Nephron (organoid): ENCODE data around the gene KLK10.

Experiments used
- H3K27ac Mint-ChIP-seq, 3 experiments: 2 replicates each; pipeline ENCODE4 v1.8.0; 2020; ENCODE audit warnings: mixed read lengths in 3 of 3, mild to moderate bottlenecking in 2 of 3, moderate library complexity in 1 of 3
- H3K27me3 Mint-ChIP-seq: 2 replicates; pipeline ENCODE4 v1.8.0; 2021; ENCODE audit warnings: low read depth, mild to moderate bottlenecking, moderate library complexity, mixed read lengths
- H3K36me3 Mint-ChIP-seq: 2 replicates; pipeline ENCODE4 v1.8.0; 2020; ENCODE audit warnings: low read depth, mixed read lengths
- H3K4me1 Mint-ChIP-seq: 2 replicates; pipeline ENCODE4 v1.8.0; 2020; ENCODE audit warnings: mixed read lengths
- H3K4me3 Mint-ChIP-seq, 3 experiments: 2 replicates each; pipeline ENCODE4 v1.8.0; 2020; ENCODE audit warnings: mild to moderate bottlenecking in 3 of 3, mixed read lengths in 3 of 3, moderate library complexity in 2 of 3
- H3K9me3 Mint-ChIP-seq: 2 replicates; pipeline ENCODE4 v1.8.0; 2020; ENCODE audit warnings: mixed read lengths
- TF ChIP-seq, protein P1 (sequence below), 3 experiments: fragments of 200-600 bp; sonication (generic); IDR thresholded peaks; one replicate each; pipeline ENCODE4 v1.5.0; 2021; ENCODE audit warnings: antibody characterized with exemption in 3 of 3; ENCODE audit not compliant: unreplicated experiment in 3 of 3

KLK10 gene

DNA sequence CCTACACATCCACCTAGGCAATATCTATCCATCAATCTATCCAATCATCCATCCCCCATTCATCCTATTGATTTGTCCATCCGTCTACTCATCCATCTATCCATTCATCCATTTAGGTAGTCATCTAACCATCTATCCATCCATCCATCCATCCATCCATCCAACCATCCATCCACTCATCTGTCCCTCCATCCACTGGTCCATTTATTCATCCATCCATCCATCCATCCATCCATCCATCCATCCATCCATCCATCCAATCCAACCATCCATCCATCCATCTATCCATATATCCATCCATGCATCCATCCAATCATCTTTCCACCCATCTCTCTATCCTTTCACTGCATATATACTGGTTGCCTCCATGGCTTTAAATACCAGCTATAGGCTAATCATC lies 41.5 kb upstream of the KLK10 start:
- no peaks in the 10 kb centered on the region for H3K4me1 Mint-ChIP-seq
- H3K4me3 Mint-ChIP-seq: no peak overlapping the region
- TF ChIP-seq, protein P1, sequence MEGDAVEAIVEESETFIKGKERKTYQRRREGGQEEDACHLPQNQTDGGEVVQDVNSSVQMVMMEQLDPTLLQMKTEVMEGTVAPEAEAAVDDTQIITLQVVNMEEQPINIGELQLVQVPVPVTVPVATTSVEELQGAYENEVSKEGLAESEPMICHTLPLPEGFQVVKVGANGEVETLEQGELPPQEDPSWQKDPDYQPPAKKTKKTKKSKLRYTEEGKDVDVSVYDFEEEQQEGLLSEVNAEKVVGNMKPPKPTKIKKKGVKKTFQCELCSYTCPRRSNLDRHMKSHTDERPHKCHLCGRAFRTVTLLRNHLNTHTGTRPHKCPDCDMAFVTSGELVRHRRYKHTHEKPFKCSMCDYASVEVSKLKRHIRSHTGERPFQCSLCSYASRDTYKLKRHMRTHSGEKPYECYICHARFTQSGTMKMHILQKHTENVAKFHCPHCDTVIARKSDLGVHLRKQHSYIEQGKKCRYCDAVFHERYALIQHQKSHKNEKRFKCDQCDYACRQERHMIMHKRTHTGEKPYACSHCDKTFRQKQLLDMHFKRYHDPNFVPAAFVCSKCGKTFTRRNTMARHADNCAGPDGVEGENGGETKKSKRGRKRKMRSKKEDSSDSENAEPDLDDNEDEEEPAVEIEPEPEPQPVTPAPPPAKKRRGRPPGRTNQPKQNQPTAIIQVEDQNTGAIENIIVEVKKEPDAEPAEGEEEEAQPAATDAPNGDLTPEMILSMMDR (IDR thresholded peaks at IDR 0.05; ENCODE audit: unreplicated experiment in 3 of 3): no peak
- no peaks in the 10 kb centered on the region for H3K9me3 Mint-ChIP-seq
- H3K27me3 Mint-ChIP-seq: peaks cover 37% of the 10 kb centered on the region
- H3K36me3 Mint-ChIP-seq: no peaks in the 10 kb centered on the region
- no peak overlapping the region for H3K27ac Mint-ChIP-seq

DNA sequence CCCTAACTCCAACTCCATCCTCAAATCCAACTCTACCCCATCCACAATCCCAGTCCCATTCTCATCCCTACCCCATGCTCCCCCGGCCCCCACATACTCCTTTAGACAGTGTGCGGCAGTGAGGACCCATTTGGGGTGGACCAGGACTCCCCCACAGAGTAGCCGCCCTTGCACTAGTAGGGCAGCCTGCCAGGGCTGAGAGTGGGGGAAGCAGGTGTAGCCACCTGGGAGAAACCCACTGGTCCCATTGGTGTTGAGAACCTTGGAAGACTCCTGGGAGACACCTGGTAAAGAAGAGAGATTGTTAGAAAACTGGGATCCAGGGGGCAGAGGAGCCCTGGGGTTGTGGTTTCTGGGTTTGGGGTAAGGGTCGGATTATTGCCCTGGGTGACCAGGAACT lies 40.8 kb upstream of the KLK10 start:
- Mint-ChIP-seq H3K4me1 (no peaks in the 10 kb centered on the region), H3K9me3 (no peaks in the 10 kb centered on the region), H3K27ac (no peak overlapping the region), H3K36me3 (no peaks in the 10 kb centered on the region), H3K27me3 (peaks cover 33% of the 10 kb centered on the region), H3K4me3 (no peak overlapping the region)
- TF ChIP-seq, protein P1 (IDR thresholded peaks at IDR 0.05; ENCODE audit: unreplicated experiment in 3 of 3): no peak

DNA sequence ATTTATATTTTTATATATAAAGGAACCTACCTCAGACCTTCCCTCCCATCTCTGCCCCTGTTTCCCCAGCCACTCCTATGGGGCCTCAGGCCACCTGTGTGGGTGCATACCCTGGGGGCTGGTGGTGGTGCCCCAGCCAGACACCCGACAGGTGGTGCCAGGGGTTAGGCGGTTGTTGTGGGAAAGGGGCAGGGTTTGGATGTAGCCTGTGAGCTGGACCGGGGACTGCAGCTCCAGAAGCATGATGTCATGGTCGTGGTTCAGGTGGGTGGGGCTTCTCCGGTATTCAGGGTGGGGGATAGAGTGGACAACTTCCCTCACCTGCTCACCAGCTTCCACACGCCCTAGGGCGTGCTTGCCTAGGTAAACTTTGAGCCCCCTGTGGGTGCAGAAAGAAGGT lies 40.2 kb upstream of the KLK10 start:
- no peaks in the 10 kb centered on the region for H3K36me3 Mint-ChIP-seq
- H3K4me3 Mint-ChIP-seq: no peak overlapping the region

DNA sequence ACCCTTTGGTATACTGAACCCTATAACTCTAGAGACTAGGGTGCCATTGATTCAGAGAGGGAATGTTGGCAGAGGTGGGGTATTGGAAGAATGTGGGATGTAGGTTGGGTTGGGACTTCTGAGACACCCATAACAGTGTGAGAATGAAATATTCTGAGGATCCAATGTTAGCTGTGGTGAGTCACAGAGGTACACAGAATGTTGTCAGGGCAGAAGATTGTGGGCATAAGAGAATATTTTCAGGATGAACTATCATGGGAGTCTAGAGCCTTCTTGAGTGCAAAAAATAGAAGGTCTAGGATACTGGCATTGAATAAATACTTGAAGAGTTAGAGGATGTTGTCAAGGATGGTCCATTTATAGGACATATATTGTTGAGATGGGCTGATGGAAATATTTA lies 36.4 kb upstream of the KLK10 start:
- TF ChIP-seq, protein P1 (IDR thresholded peaks at IDR 0.05; ENCODE audit: unreplicated experiment in 3 of 3): no peak
- Mint-ChIP-seq H3K4me1 (no peaks in the 10 kb centered on the region), H3K27ac (no peak overlapping the region), H3K4me3 (no peak overlapping the region), H3K36me3 (no peaks in the 10 kb centered on the region), H3K9me3 (no peaks in the 10 kb centered on the region), H3K27me3 (peaks cover 42% of the 10 kb centered on the region)

More for the DNA sequence above, 40.2 kb upstream of the KLK10 start:
- H3K9me3 Mint-ChIP-seq: no peaks in the 10 kb centered on the region
- H3K4me1 Mint-ChIP-seq: no peaks in the 10 kb centered on the region
- TF ChIP-seq, protein P1 (IDR thresholded peaks at IDR 0.05; ENCODE audit: unreplicated experiment in 3 of 3): no peak
- H3K27me3 Mint-ChIP-seq: peaks cover 36% of the 10 kb centered on the region
- H3K27ac Mint-ChIP-seq: no peak overlapping the region

DNA sequence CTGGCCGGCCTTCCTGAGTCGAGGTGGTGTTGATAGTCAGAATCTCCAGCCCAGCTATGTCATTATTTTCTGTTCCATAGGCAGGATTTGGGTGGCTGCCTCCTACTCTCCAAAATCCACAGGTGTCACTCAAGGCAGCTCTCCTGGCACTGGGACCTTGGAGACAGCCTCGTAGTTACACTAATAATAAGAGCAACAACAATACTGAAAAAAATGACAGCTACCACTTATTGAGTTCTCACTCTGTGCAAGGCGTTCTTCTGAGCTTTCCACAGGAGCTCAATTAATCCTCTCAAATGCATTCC lies 27.5 kb upstream of the KLK10 start:
- H3K27ac Mint-ChIP-seq: no peak overlapping the region
- no peaks in the 10 kb centered on the region for H3K27me3 Mint-ChIP-seq
- no peaks in the 10 kb centered on the region for H3K36me3 Mint-ChIP-seq
- H3K4me1 Mint-ChIP-seq: no peaks in the 10 kb centered on the region
- no peak overlapping the region for H3K4me3 Mint-ChIP-seq
- peaks cover 4% of the 10 kb centered on the region for H3K9me3 Mint-ChIP-seq
- TF ChIP-seq, protein P1 (IDR thresholded peaks at IDR 0.05; ENCODE audit: unreplicated experiment in 3 of 3): no peak

DNA sequence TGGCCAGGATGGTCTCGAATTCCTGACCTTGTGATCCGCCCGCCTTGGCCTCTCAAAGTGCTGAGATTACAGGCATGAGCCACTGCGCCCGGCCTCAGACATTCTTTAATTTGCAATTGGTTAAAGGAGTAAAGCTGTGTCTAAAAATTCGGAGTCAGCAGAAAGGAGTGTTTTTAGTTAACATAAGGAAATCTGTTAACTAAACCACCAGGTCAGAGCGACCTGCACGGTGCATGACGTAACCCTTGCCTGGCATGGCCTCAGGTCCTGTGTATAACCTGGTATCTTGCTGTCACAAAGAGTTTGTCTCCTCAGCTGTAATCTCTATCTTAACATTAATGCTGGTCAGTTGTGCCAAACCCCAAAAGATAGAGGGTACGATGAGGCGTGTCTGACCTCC lies 24.8 kb upstream of the KLK10 start:
- Mint-ChIP-seq H3K4me1 (no peaks in the 10 kb centered on the region), H3K27me3 (no peaks in the 10 kb centered on the region), H3K27ac (no peak overlapping the region), H3K4me3 (no peak overlapping the region), H3K36me3 (no peaks in the 10 kb centered on the region), H3K9me3 (peaks cover 4% of the 10 kb centered on the region)
- TF ChIP-seq, protein P1 (IDR thresholded peaks at IDR 0.05; ENCODE audit: unreplicated experiment in 3 of 3): no peak
